Testis (tissue), 2 donors: Measurements from ENCODE around the gene KLHL3.

Experiments used
- CTCF ChIP-seq, 3 experiments: fragments of 450-650 bp in 2 of 3; fragments of 200-600 bp in 1 of 3; sonication (generic) in 1 of 3; IDR thresholded peaks; one replicate each; pipeline ENCODE4 v1.5.1; 2016 to 2019; ENCODE audit warnings: antibody characterized with exemption in 3 of 3, mild to moderate bottlenecking in 2 of 3, moderate library complexity in 1 of 3
- POLR2A ChIP-seq: fragments of 450-650 bp; IDR thresholded peaks from one replicate; pipeline ENCODE4 v1.6.1; 2017; ENCODE audit warnings: antibody characterized with exemption, mild to moderate bottlenecking, moderate library complexity

GRCh38 chr5:137728048-137728447 lies 7.8 kb downstream of the KLHL3 start:
- no peak for TF ChIP-seq CTCF (IDR thresholded peaks at IDR 0.05)
- no peak for TF ChIP-seq POLR2A
